Activated naive CD4-positive, alpha-beta T cell (primary cell): Measurements from ENCODE around the gene TNFSF13.
A peak's percentile ranks its signal among the peaks of the same experiment; 100 is the strongest.

ENCODE experiments used
- DNase-seq, 4 experiments: peaks; one replicate each; lab custom pipeline; 2025; lab: John Stamatoyannopoulos, UW

The TNFSF13 gene

DNA sequence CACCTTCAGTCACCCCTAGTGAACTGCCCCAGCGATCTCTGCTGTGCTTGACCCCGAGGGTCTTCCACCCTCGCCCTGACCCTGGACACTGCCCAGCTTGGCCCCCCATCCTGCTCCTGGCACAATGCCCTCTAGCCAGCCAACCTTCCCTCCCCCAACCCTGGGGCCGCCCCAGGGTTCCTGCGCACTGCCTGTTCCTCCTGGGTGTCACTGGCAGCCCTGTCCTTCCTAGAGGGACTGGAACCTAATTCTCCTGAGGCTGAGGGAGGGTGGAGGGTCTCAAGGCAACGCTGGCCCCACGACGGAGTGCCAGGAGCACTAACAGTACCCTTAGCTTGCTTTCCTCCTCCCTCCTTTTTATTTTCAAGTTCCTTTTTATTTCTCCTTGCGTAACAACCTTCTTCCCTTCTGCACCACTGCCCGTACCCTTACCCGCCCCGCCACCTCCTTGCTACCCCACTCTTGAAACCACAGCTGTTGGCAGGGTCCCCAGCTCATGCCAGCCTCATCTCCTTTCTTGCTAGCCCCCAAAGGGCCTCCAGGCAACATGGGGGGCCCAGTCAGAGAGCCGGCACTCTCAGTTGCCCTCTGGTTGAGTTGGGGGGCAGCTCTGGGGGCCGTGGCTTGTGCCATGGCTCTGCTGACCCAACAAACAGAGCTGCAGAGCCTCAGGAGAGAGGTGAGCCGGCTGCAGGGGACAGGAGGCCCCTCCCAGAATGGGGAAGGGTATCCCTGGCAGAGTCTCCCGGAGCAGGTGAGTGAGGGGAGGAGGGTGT lies at the start of gene TNFSF13:
TSS of gene TNFSF13 (plus strand) at position 207 of the 776 bp plus-strand sequence. CDS start at position 497, 290 bp downstream.
- no peak for DNase-seq

GRCh38 chr17:7508846-7509245 lies 49.7 kb upstream of the TNFSF13 start:
- no peak for DNase-seq

DNA sequence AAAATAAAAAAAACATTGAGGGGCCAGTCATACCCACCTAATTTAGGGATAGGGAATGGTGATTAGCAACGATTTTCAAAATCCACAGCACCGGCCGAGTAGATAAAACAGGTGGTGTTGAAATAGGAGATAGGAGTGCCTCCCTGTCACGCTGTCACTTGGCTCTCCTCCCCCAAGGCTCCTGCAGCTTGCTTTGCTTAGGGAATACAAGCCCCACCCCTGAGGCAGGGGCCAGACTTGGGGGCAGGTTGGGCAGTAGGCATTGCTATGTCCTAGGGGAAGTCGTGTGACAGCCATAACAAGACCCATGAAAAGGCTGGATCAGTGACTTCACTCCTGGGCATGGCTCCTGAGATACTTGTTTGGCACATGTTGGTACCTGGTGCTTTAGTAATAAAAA lies 48.6 kb upstream of the TNFSF13 start:
- no peak for DNase-seq

- DNase-seq: no peak
These were observed 47.4 kb upstream of the TNFSF13 start for GRCh38 chr17:7511108-7511507.

DNA sequence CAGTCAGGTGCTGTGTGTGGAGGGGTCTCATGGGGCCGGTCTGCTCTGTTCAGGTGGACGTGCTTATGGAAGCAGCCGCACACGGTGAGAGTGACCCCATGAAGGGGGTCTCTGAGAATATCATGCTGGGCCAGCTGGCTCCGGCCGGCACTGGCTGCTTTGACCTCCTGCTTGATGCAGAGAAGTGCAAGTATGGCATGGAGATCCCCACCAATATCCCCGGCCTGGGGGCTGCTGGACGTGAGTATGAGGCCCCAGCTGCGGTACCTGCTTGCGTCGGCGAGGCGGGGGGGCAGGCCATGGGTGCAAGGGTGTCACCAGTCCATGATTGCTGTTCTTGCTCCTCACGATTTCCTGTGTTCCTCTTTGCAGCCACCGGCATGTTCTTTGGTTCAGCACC lies 46.4 kb upstream of the TNFSF13 start:
- no peak for DNase-seq

GRCh38 chr17:7512824-7513540 lies 45.6 kb upstream of the TNFSF13 start:
- no peak for DNase-seq

- no peak for DNase-seq
These were observed 44.6 kb upstream of the TNFSF13 start for GRCh38 chr17:7513850-7514419.

DNA sequence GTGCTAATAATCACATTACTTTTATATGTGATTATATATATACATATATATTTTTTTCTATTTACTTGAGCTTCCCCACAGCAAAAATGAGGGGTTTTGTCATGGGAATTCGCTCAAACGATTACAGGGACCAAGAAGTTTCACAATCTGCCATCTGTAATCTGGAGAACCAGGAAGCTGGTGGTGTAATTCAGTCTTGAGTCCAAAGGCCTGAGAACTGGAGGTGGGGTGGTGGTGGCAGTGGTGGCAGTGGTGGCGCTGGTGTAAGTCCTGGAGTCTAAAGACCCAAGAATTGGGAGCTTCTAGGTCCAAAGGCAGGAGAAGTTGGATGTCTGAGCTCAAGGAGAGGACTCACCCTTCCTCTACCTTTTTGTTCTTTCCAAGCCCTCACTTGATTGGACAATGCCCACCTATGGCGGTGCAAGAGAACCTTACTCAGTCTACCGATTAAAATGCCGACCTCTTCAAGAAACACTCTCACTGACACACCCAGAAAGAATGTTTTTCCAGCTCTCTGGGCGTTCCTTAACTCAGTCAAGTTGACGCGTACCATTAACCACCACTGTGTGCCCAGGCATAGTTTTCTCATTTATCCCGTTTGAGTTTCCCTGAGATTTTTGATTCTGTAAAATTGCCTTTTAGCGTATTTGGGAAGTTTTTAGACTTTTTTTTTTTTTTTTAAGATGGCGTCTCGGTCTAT lies 42.5 kb upstream of the TNFSF13 start:
- no peak for DNase-seq

DNA sequence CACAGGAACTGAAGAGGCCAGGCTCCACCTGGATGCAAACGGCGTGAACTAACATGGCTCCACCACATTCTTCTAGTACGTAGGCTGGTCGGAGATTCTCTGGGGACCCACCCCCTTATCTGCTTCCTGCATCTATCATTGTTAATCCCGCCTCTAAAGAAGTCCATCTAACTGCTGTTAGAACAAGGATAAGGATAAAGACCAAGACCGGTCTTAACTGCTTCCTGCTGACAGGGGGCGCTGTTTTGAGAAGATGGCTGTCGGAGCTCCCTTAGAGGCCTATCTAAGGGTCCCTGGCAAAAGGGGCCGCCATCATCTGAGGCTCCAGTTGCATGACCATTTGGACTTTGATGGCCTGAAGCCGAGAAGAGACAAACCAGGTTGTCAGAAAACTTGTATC lies 35.5 kb upstream of the TNFSF13 start:
- DNase-seq: peak in 2 of 4 experiments; percentile 17 to 20

DNA sequence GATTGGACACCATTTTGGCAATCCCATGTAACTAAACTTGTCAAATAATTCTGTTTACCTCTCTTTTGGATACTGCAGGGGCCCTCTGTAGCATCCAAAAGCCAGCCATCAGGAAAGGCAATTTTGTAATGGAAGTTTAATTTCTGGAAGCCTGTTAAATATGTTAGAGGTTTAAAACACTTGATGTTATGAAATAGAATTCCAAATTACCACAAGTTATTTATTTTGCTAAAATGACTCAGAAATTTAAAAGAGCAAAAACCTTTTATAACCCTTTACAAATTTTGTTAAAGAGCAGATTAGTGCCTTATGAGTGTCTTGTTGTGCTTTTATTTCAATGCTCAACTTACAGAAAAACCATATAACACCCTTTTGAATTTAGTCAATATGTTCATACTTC lies 29.7 kb upstream of the TNFSF13 start:
- DNase-seq: no peak

GRCh38 chr17:7530023-7530900 lies 28.3 kb upstream of the TNFSF13 start:
- DNase-seq: no peak

DNA sequence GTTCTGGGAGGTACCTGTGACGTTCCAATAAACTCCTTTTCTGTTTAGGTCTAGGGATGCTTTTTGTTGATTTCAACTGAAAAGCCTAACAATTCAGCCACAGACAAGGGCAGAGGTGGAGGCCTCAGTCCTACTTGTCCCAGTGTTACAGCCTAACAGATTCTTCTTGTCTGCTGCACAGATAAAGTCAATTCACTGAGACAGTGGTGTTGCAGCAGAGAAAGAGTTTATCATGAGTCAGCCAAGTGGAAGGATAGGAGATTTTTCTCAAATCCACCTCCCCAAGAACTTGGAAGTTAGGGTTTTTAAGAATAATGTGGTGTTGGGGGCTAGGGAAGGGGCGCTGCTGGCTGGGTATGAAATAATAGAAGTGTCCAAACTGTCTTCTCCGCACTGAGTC lies 20.5 kb upstream of the TNFSF13 start:
- DNase-seq: no peak

DNA sequence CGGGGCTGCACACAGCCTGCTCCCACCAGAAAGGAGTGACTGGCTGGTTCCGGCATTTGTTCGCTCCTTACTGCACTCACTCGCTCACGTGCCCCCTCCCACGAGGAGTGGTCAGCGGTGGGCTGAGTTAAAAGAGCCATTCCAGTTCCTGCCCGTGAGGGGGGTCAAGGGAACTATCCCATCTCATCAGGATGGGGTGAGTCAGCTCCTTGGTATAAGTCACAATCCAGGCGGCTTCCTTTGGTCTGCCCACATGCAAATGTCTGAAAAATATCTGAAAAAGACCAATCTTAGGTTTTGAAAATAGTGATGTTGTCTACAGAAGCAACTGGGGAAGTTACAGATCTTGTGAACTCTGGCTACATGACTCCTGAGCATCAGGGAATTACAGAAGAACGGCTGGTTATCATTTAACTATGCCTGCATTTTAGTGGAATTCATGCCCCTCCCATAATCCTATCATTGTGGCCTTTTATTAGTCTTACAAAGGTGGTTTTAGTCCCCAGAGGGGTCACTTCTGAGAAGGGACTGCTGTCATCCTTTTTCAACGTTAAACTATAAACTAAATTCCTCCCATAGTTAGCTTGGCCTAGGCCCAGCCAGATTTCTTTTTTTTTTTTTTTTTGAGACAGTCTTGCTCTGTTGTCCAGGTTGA lies 19.5 kb upstream of the TNFSF13 start:
- DNase-seq: no peak

- DNase-seq: no peak
These were observed 17.4 kb upstream of the TNFSF13 start for GRCh38 chr17:7541074-7541621.

- no peak for DNase-seq
These were observed 13.6 kb upstream of the TNFSF13 start for GRCh38 chr17:7544911-7545310.

GRCh38 chr17:7548585-7549400 lies 9.8 kb upstream of the TNFSF13 start, which contains the start of gene TNFSF12:
Gene TNFSF12 (plus strand): TSS chr17:7549058. CDS start chr17:7549154, 96 bp downstream.
- DNase-seq: peak in 2 of 4 experiments; percentile 47 to 48

GRCh38 chr17:7549401-7550055 lies 9.0 kb upstream of the TNFSF13 start:
- peak in 2 of 4 experiments; percentile 21 to 37 for DNase-seq

GRCh38 chr17:7550344-7550743 lies 8.2 kb upstream of the TNFSF13 start:
- no peak for DNase-seq

GRCh38 chr17:7551396-7551795 lies 7.2 kb upstream of the TNFSF13 start:
- no peak for DNase-seq
